Measurements from ENCODE around the gene LUZP2.

- TF ChIP-seq, protein P1, sequence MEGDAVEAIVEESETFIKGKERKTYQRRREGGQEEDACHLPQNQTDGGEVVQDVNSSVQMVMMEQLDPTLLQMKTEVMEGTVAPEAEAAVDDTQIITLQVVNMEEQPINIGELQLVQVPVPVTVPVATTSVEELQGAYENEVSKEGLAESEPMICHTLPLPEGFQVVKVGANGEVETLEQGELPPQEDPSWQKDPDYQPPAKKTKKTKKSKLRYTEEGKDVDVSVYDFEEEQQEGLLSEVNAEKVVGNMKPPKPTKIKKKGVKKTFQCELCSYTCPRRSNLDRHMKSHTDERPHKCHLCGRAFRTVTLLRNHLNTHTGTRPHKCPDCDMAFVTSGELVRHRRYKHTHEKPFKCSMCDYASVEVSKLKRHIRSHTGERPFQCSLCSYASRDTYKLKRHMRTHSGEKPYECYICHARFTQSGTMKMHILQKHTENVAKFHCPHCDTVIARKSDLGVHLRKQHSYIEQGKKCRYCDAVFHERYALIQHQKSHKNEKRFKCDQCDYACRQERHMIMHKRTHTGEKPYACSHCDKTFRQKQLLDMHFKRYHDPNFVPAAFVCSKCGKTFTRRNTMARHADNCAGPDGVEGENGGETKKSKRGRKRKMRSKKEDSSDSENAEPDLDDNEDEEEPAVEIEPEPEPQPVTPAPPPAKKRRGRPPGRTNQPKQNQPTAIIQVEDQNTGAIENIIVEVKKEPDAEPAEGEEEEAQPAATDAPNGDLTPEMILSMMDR (IDR thresholded peaks at IDR 0.05): no peak
- TF ChIP-seq POLR2A (IDR thresholded peaks at IDR 0.05) (no peak), POLR2AphosphoS5 (IDR thresholded peaks at IDR 0.05) (no peak)
Measured at GRCh38 chr11:24886880-24887619, 390.2 kb downstream of the LUZP2 start.
